IPS DF 4.7 (cell line): ENCODE results near the gene FPR2.

Source experiments
- DNase-seq: peaks from one replicate; pipeline ENCODE4 v3.0.0-alpha.2; 2013; ENCODE audit warnings: low spot score; ENCODE audit errors: extremely low read depth

Gene FPR2

GRCh38 chr19:51781999-51782398 is 21.0 kb downstream of the FPR2 start:
- no peak for DNase-seq

- no peak for DNase-seq
Observed at GRCh38 chr19:51783372-51783771, 22.4 kb downstream of the FPR2 start.

GRCh38 chr19:51784109-51784785 is 23.3 kb downstream of the FPR2 start:
- DNase-seq = no peak

- DNase-seq = no peak
Observed at GRCh38 chr19:51784922-51785690, 24.1 kb downstream of the FPR2 start.

DNA sequence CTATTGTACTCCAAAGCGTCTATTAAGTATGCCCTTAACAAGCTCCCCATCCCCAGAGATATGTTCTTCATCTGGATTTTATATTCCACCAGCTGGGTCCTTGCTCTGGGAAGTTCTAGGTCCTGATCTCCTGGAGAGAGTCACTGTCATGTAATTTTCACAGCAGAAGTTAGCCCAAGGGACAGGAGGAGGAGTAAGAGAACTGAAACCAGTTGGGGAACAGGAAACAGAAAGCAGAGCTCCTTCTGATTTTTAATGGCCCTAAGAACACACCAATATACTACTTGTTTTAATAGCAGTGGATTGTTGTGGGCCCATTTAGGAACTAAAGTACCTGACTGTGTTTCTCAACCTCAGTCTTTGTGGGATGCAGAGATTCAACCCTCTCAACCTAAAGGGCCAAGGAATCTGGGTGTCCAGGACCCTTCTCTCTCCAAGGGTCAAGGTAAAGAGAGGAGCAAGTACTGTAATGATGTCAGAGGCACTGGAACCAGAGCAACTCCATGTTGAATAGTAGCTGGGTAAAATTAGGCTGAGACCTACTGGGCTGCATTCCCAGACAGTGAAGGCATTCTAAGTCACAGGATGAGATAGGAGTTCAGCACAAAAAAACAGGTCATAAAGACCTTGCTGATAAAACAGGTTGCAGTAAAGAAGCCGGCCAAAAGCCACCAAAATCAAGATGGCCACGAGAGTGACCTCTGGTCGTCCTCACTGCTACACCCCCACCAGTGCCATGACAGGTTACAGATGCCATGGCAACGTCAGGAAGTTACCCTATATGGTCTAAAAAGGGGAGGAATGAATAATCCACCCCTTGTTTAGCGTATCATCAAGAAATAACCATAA is 25.9 kb downstream of the FPR2 start:
- DNase-seq = no peak

- no peak for DNase-seq
Observed at GRCh38 chr19:51788029-51788428, 27.0 kb downstream of the FPR2 start.

- DNase-seq = no peak
Observed at GRCh38 chr19:51789061-51789795, 28.2 kb downstream of the FPR2 start.

DNA sequence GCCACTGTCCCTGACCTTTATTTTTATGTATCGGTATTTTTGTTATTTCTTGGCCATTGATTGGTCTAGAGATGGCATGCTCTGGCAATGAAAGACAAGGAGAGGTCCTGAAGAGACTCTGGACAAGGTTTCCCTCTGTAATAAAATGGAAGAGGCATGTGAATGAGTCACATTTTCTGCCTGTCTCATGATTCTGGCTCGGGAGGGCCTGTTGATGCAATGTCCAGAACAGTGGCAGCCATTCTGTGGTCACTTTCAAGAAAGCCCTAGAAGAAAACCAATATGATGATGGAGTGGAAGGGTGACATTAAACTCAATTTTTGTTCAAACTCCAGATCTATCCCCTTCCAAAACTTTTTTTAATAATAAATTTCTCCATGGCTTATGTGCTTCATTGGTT is 32.0 kb downstream of the FPR2 start:
- no peak for DNase-seq

DNA sequence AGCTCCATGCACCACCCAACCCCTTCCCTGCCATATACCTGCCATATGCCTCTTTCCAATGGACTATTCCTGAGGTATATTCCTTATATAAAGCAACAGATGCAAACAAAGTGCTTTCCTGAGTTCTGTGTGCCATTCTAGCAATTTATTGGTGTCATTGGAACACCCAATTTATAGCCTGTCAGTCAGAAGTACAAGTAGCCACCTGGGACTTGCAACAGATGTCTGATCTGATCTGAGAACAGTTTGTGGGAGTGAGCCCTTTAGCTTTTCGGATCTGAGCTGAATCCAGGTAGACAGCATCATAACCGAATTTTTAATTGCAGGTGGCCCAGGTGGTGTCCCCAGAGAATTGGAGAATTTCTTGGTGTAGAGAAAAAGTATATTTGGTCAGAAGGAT is 33.0 kb downstream of the FPR2 start:
- no peak for DNase-seq

GRCh38 chr19:51794885-51795490 is 34.0 kb downstream of the FPR2 start, which contains the start of gene FPR3:
Gene FPR3 (plus strand): TSS chr19:51795157. CDS start chr19:51823749, 28,592 bp downstream.
- no peak for DNase-seq

- no peak for DNase-seq
Observed at GRCh38 chr19:51796195-51796679, 35.3 kb downstream of the FPR2 start.

- no peak for DNase-seq
Observed at GRCh38 chr19:51797480-51797879, 36.5 kb downstream of the FPR2 start.

- DNase-seq = no peak
Observed at GRCh38 chr19:51798062-51798461, 37.1 kb downstream of the FPR2 start.

GRCh38 chr19:51799034-51799773 is 38.2 kb downstream of the FPR2 start:
- DNase-seq = no peak

- DNase-seq = no peak
Observed at GRCh38 chr19:51799774-51800472, 38.9 kb downstream of the FPR2 start.

- no peak for DNase-seq
Observed at GRCh38 chr19:51800473-51801244, 39.7 kb downstream of the FPR2 start.

DNA sequence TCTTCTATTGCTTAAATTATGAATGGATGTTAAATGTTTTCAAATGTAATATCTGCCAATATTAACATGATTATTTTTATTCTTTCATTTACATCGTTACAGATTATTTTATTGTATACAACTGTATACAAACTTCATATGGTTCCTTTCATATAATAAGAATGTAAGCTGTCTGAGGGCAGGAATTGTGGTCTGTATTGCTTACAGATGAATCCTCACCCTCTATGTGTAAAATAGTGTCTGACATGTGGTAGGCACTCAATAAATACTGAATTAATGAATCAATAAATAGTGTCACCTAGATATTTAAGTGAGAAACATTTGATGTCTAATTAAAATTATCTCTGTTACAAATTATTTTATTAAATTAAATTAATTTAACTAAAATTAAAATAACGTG is 41.8 kb downstream of the FPR2 start:
- no peak for DNase-seq

DNA sequence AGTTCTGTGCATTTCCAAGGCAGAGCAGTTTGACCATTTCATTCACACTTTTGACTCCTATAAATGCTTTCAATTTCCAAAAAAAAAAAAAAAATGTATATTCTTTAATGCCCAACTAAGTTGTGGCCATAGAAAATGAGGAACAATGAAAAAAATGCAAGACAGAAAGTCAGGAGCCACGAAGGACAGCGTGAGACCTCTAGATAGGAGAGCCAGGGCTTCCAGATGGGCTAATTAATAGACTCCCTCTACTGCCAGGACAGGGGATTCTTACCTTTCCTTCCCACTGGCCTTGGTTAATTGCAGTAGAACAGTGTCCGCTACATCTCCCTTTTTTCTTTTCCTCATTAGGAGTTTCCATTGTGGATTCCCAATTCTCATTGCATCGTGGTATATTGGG is 42.5 kb downstream of the FPR2 start:
- no peak for DNase-seq

GRCh38 chr19:51803967-51804366 is 43.0 kb downstream of the FPR2 start:
- DNase-seq = no peak
